DND-41 (cell line): ENCODE data around the gene ILK.

Source experiments
- ATAC-seq: fragments of 200-7000 bp; cut with Tn5 transposase; 3 replicates; pipeline ENCODE4 v1.9.1; 2021; ENCODE audit warnings: low read depth; ENCODE audit not compliant: insufficient read depth
- DNase-seq: peaks from one replicate; pipeline ENCODE4 v3.0.0-alpha.2; 2020
- H2AFZ ChIP-seq: 2 replicates; pipeline ENCODE4 v1.6.0; 2012; ENCODE audit warnings: low read depth, low read length
- H3K27ac ChIP-seq: 2 replicates; pipeline ENCODE4 v1.5.1; 2012; ENCODE audit warnings: low read length, inconsistent platforms
- H3K27me3 ChIP-seq: fragments of 200-600 bp; sonication (generic); 2 replicates; pipeline ENCODE4 v1.6.0; 2012; ENCODE audit warnings: low read length, mild to moderate bottlenecking, inconsistent platforms; ENCODE audit not compliant: insufficient read depth, poor library complexity
- H3K36me3 ChIP-seq: 2 replicates; pipeline ENCODE4 v1.5.1; 2012; ENCODE audit warnings: low read length, inconsistent platforms; ENCODE audit not compliant: insufficient read depth
- H3K4me1 ChIP-seq: 2 replicates; pipeline ENCODE4 v1.5.1; 2012; ENCODE audit warnings: mild to moderate bottlenecking, low read length; ENCODE audit not compliant: insufficient read depth
- H3K4me2 ChIP-seq: 2 replicates; pipeline ENCODE4 v1.6.0; 2012; ENCODE audit warnings: mild to moderate bottlenecking, moderate library complexity, low read length, inconsistent platforms; ENCODE audit not compliant: insufficient read depth
- H3K4me3 ChIP-seq, 2 experiments: fragments of 200-600 bp in 1 of 2; shearing (Covaris generic) in 1 of 2; 2 replicates each; pipeline ENCODE4 v1.5.1; 2012 to 2016; ENCODE audit warnings: inconsistent platforms in 2 of 2, low read length in 2 of 2, mild to moderate bottlenecking in 2 of 2, low read depth in 1 of 2, moderate library complexity in 1 of 2
- H3K79me2 ChIP-seq: 2 replicates; pipeline ENCODE4 v1.6.0; 2012; ENCODE audit warnings: low read length, inconsistent platforms; ENCODE audit not compliant: insufficient read depth
- H3K9ac ChIP-seq: 2 replicates; pipeline ENCODE4 v1.6.0; 2012; ENCODE audit warnings: low read depth, mild to moderate bottlenecking, inconsistent platforms, low read length, moderate library complexity
- H3K9me3 ChIP-seq: 2 replicates; pipeline ENCODE4 v1.5.1; 2012; ENCODE audit warnings: low read length, moderate library complexity, mild to moderate bottlenecking, inconsistent platforms; ENCODE audit not compliant: insufficient read depth, severe bottlenecking
- H4K20me1 ChIP-seq: 2 replicates; pipeline ENCODE4 v1.6.0; 2012; ENCODE audit warnings: low read length; ENCODE audit not compliant: insufficient read depth
- CTCF ChIP-seq: IDR thresholded peaks from 2 replicates; pipeline ENCODE4 v1.5.1; 2012; ENCODE audit warnings: borderline replicate concordance, low read length, moderate library complexity, mild to moderate bottlenecking; ENCODE audit not compliant: poor library complexity, severe bottlenecking; ENCODE audit errors: extremely low read depth
- EZH2 ChIP-seq: IDR thresholded peaks from 3 replicates; pipeline ENCODE4 v1.6.1; 2012; ENCODE audit warnings: borderline replicate concordance, low read depth, mild to moderate bottlenecking, moderate library complexity, low read length, inconsistent platforms; ENCODE audit not compliant: severe bottlenecking

Gene ILK

GRCh38 chr11:6568191-6568918 is 35.2 kb upstream of the ILK start:
- Histone ChIP-seq H3K27me3 (no peaks in the 10 kb centered on the region), H4K20me1 (no peaks in the 10 kb centered on the region), H3K9ac (no peak overlapping the region), H3K4me1 (no peaks in the 10 kb centered on the region), H3K27ac (no peak overlapping the region), H3K4me3 (no peak overlapping the region), H3K4me2 (no peak overlapping the region), H3K9me3 (no peaks in the 10 kb centered on the region), H2AFZ (no peak overlapping the region), H3K79me2 (no peaks in the 10 kb centered on the region), H3K36me3 (no peaks in the 10 kb centered on the region; the same call in 1 of the 2 replicates)
- TF ChIP-seq EZH2 (no peak), CTCF (peak; percentile 26)
- peak; percentile 20 for DNase-seq
- peak; percentile 24; the same call in 1 of the 3 replicates for ATAC-seq

GRCh38 chr11:6569706-6570105 is 33.9 kb upstream of the ILK start:
- Histone ChIP-seq H2AFZ (no peak overlapping the region), H3K27ac (no peak overlapping the region), H3K4me2 (no peak overlapping the region), H3K27me3 (no peaks in the 10 kb centered on the region), H4K20me1 (no peaks in the 10 kb centered on the region), H3K4me1 (no peaks in the 10 kb centered on the region), H3K4me3 (no peak overlapping the region), H3K9ac (no peak overlapping the region), H3K36me3 (no peaks in the 10 kb centered on the region; the same call in 1 of the 2 replicates), H3K9me3 (no peaks in the 10 kb centered on the region), H3K79me2 (no peaks in the 10 kb centered on the region)
- ATAC-seq (no peak), DNase-seq (no peak)
- TF ChIP-seq CTCF (no peak), EZH2 (no peak)

- no peaks in the 10 kb centered on the region for H3K27me3 ChIP-seq
- no peaks in the 10 kb centered on the region for H3K9me3 ChIP-seq
- no peaks in the 10 kb centered on the region for H4K20me1 ChIP-seq
- no peak overlapping the region for H3K4me3 ChIP-seq
- no peak overlapping the region for H2AFZ ChIP-seq
- H3K79me2 ChIP-seq = no peaks in the 10 kb centered on the region
- H3K4me2 ChIP-seq = no peak overlapping the region
- no peak overlapping the region for H3K9ac ChIP-seq
- no peaks in the 10 kb centered on the region for H3K4me1 ChIP-seq
- H3K27ac ChIP-seq = no peak overlapping the region
- ATAC-seq = no peak
- no peak for DNase-seq
- H3K36me3 ChIP-seq = no peaks in the 10 kb centered on the region; the same call in 1 of the 2 replicates
- TF ChIP-seq CTCF = no peak
Measured at GRCh38 chr11:6570691-6571427, 32.7 kb upstream of the ILK start.
